HG03571 (cell line): ENCODE measurements around the gene ANKRD17.

Source experiments
- ATAC-seq: cut with Tn5 transposase; IDR thresholded peaks from one replicate; pipeline ENCODE4 v1.9.1; 2021; ENCODE audit not compliant: unreplicated experiment

The ANKRD17 gene

GRCh38 chr4:73066445-73066844 is 192.2 kb downstream of the ANKRD17 start:
- no peak for ATAC-seq

GRCh38 chr4:73064536-73064935 is 194.1 kb downstream of the ANKRD17 start:
- no peak for ATAC-seq

GRCh38 chr4:73055241-73055897 is 203.2 kb downstream of the ANKRD17 start:
- ATAC-seq: no peak

GRCh38 chr4:73053974-73054480 is 204.6 kb downstream of the ANKRD17 start:
- ATAC-seq: no peak

- no peak for ATAC-seq
These were observed 205.5 kb downstream of the ANKRD17 start for GRCh38 chr4:73053076-73053475.

GRCh38 chr4:73051625-73052024 is 207.0 kb downstream of the ANKRD17 start:
- no peak for ATAC-seq

- no peak for ATAC-seq
These were observed 212.7 kb downstream of the ANKRD17 start for GRCh38 chr4:73045879-73046278.

- ATAC-seq: no peak
These were observed 221.5 kb downstream of the ANKRD17 start for GRCh38 chr4:73037057-73037456.

- ATAC-seq: peak; percentile 55
These were observed 222.5 kb downstream of the ANKRD17 start for GRCh38 chr4:73036123-73036522.

- no peak for ATAC-seq
These were observed 223.7 kb downstream of the ANKRD17 start for GRCh38 chr4:73034896-73035295.

GRCh38 chr4:73028621-73029020 is 230.0 kb downstream of the ANKRD17 start:
- no peak for ATAC-seq
